ENCODE measurements around the gene ZNF141. TPM values are rescaled to one million over a fixed set of nuclear protein-coding genes. Genes with fewer than 3 reads are reported as not detected.
A peak's percentile ranks its signal among the peaks of the same experiment; 100 is the strongest.

ZNF141 gene
- total and polyA plus RNA-seq, 2 of the 8 experiments (the other 6 are each of a cell fraction or from before 2014, with no cell fraction given) = 8.5 to 50.8 TPM

GRCh38 chr4:386708-387105, 49.1 kb downstream of the ZNF141 start:
- Histone ChIP-seq H2BK20ac (ENCODE audit: low read length) (no peak overlapping the region), H3K9ac (replicated peaks in 1 of 4; ENCODE audit: extremely low read depth in 1 of 4, low read depth in 3 of 4, low read length in 3 of 4) (peak overlapping the region in 1 of 4 experiments; percentile 37; a peak in 1 of 7 replicates), H3K23me2 (ENCODE audit: low read depth, low read length) (no peaks in the 10 kb centered on the region), H3K79me1 (ENCODE audit: low read depth, low read length) (no peaks in the 10 kb centered on the region), H3K18ac (ENCODE audit: extremely low read depth, low read length) (no peak overlapping the region), H3K56ac (replicated peaks; ENCODE audit: insufficient read length, low read depth, low read length) (no peak overlapping the region), H3K23ac (ENCODE audit: insufficient read length) (no peak overlapping the region), H3K79me2 (ENCODE audit: control insufficient read depth in 1 of 2, insufficient read depth in 2 of 2, low read length in 2 of 2) (no peaks in the 10 kb centered on the region), H3K27ac (ENCODE audit: low read depth, low read length) (no peak overlapping the region), H4K8ac (ENCODE audit: extremely low read depth, insufficient read depth, low read length) (no peak overlapping the region), H3K14ac (ENCODE audit: insufficient read length) (no peak overlapping the region), H2BK5ac (ENCODE audit: low read depth, low read length) (no peak overlapping the region), H2BK12ac (ENCODE audit: low read depth, low read length) (no peak overlapping the region), H3K36me3 (ENCODE audit: control insufficient read depth in 2 of 4, insufficient read depth in 4 of 4, low read length in 3 of 4) (no peaks in the 10 kb centered on the region; a peak in 1 of 8 replicates), H2BK15ac (ENCODE audit: low read length) (no peak overlapping the region), H3K27me3 (replicated peaks in 1 of 4; ENCODE audit: control insufficient read depth in 3 of 4, extremely low read depth in 1 of 4, insufficient read depth in 3 of 4, low read length in 3 of 4) (no peaks in the 10 kb centered on the region), H4K91ac (replicated peaks; ENCODE audit: insufficient read length, low read length) (no peak overlapping the region), H2AFZ (ENCODE audit: low read length) (no peak overlapping the region), H3K4ac (replicated peaks; ENCODE audit: insufficient read length, low read depth, low read length) (no peak overlapping the region), H4K5ac (ENCODE audit: insufficient read length, low read depth, low read length) (no peak overlapping the region), H4K20me1 (replicated peaks in 1 of 2; ENCODE audit: control insufficient read depth in 1 of 2, insufficient read depth in 2 of 2, low read length in 2 of 2) (no peaks in the 10 kb centered on the region), H3K4me2 (ENCODE audit: insufficient read depth in 1 of 2, low read depth in 2 of 2, low read length in 2 of 2) (peak overlapping the region in 1 of 2 experiments; percentile 63; a peak in 1 of 4 replicates), H3K4me1 (replicated peaks in 1 of 4; ENCODE audit: control insufficient read depth in 3 of 4, insufficient read depth in 4 of 4, low read length in 3 of 4) (no peaks in the 10 kb centered on the region), H3K9me3 (ENCODE audit: insufficient read depth in 2 of 2, low read depth in 1 of 2, low read length in 1 of 2) (peaks cover 37 to 61% of the 10 kb centered on the region in 2 experiments), H2AK5ac (ENCODE audit: low read depth, low read length) (no peak overlapping the region), H3K4me3 (ENCODE audit: extremely low read depth in 1 of 4, insufficient read depth in 2 of 4, low read depth in 3 of 4, low read length in 4 of 4) (peak overlapping the region in 2 of 4 experiments; percentile 37 to 80; a peak in 2 of 8 replicates), H2BK120ac (replicated peaks; ENCODE audit: low read depth, low read length) (no peak overlapping the region)
- no peak for DNase-seq (ENCODE audit: low read depth in 1 of 2, low spot score in 2 of 2)
- WGBS, 2 experiments (ENCODE audit: extremely low coverage in 1 of 2, insufficient coverage in 1 of 2, insufficient read length in 1 of 2, insufficient replicate concordance in 2 of 2, low coverage in 1 of 2, low lambda C conversion rate in 2 of 2, missing lambda C conversion rate in 1 of 2) = 91% methylated on average over 23 of the region's 23 CpGs; no CpG with 5 or more reads in 1 of the 2 experiments
- POLR2A ChIA-PET (ENCODE audit: partially characterized antibody) = no interaction called here
- FAIRE-seq = no peak
- CTCF ChIA-PET (ENCODE audit: partially characterized antibody) = no interaction called here
- TF ChIP-seq EP300 (IDR thresholded peaks at IDR 0.05; ENCODE audit: borderline replicate concordance in 1 of 2, low read depth in 2 of 2, low read length in 2 of 2) = no peak
- no peak for TF ChIP-seq EZH2 (IDR thresholded peaks at IDR 0.05; ENCODE audit: low read depth, low read length, severe bottlenecking)
- no peak for TF ChIP-seq TBP (IDR thresholded peaks at IDR 0.05; ENCODE audit: low read depth, low read length)

Measured in H1 (cell line).